Smooth muscle cell (in vitro differentiated cells): ENCODE data around the gene IFNLR1. TPM values are rescaled to one million over a fixed set of nuclear protein-coding genes. Genes with fewer than 3 reads are reported as not detected.

ENCODE experiments used
- DNase-seq: peaks from one replicate; lab custom pipeline; 2025; ENCODE audit not compliant: unreplicated experiment; lab: John Stamatoyannopoulos, UW
- H2AFZ ChIP-seq: fragments of 200-600 bp; sonication (generic); 2 replicates; pipeline ENCODE4 v1.6.0; 2016; ENCODE audit warnings: antibody characterized with exemption, low read depth, mild to moderate bottlenecking
- H3F3A ChIP-seq: fragments of 200-600 bp; sonication (generic); 2 replicates; pipeline ENCODE4 v1.6.0; 2017; ENCODE audit warnings: antibody characterized with exemption, low read depth
- H3K27ac ChIP-seq: fragments of 200-600 bp; sonication (generic); 2 replicates; pipeline ENCODE4 v1.5.1; 2016; ENCODE audit warnings: low read depth, mild to moderate bottlenecking
- H3K27me3 ChIP-seq: fragments of 200-600 bp; sonication (generic); 2 replicates; pipeline ENCODE4 v1.6.1; 2016; ENCODE audit warnings: low read depth, mild to moderate bottlenecking
- H3K36me3 ChIP-seq: fragments of 200-600 bp; sonication (generic); 2 replicates; pipeline ENCODE4 v1.5.1; 2016; ENCODE audit warnings: low read depth
- H3K4me1 ChIP-seq: fragments of 200-600 bp; sonication (generic); 2 replicates; pipeline ENCODE4 v1.5.1; 2016; ENCODE audit warnings: low read depth
- H3K4me2 ChIP-seq: fragments of 200-600 bp; sonication (generic); 2 replicates; pipeline ENCODE4 v1.6.0; 2016; ENCODE audit warnings: mild to moderate bottlenecking
- H3K4me3 ChIP-seq: fragments of 200-600 bp; sonication (generic); 2 replicates; pipeline ENCODE4 v1.5.1; 2016; ENCODE audit warnings: mild to moderate bottlenecking
- H3K79me2 ChIP-seq: fragments of 200-600 bp; sonication (generic); 2 replicates; pipeline ENCODE4 v1.6.0; 2016; ENCODE audit warnings: low read depth, mild to moderate bottlenecking
- H3K9ac ChIP-seq: fragments of 200-600 bp; sonication (generic); 2 replicates; pipeline ENCODE4 v1.6.0; 2016; ENCODE audit warnings: low read depth
- H3K9me3 ChIP-seq: fragments of 200-600 bp; sonication (generic); replicated peaks from 2 replicates; pipeline ENCODE4 v1.5.1; 2016; ENCODE audit warnings: low read depth
- H4K20me1 ChIP-seq: fragments of 200-600 bp; sonication (generic); 2 replicates; pipeline ENCODE4 v1.6.0; 2016; ENCODE audit warnings: low read depth
- WGBS: methylation state at CpG from one replicate; pipeline ENCODE4 v1.1.7; 2016; ENCODE audit warnings: low lambda C conversion rate; 5-methylcytosine and 5-hydroxymethylcytosine counted together
- polyA plus RNA-seq: library from polyadenylated mRNA; unstranded; fragments of >200 nt; fragmentation: Nextera tagmentation; extraction: Ambion mirVana; gene quantifications from 2 replicates; pipeline ENCODE4 v1.2.1, GENCODE V29; 2016
- total RNA-seq: library from RNA; depleted of rRNA; stranded (reverse); fragments of >200 nt; gene quantifications from 2 replicates; pipeline ENCODE4 v1.2.3, GENCODE V29; 2014
- TF ChIP-seq, protein P1 (sequence below): fragments of 200-600 bp; sonication (generic); IDR thresholded peaks from 2 replicates; pipeline ENCODE4 v1.5.1; 2017; ENCODE audit warnings: borderline replicate concordance, mild to moderate bottlenecking, antibody characterized with exemption; ENCODE audit not compliant: insufficient read depth, poor library complexity, severe bottlenecking

Gene IFNLR1
- total and polyA plus RNA-seq, 2 experiments from 2014 or later: 0.25 to 0.67 TPM

DNA sequence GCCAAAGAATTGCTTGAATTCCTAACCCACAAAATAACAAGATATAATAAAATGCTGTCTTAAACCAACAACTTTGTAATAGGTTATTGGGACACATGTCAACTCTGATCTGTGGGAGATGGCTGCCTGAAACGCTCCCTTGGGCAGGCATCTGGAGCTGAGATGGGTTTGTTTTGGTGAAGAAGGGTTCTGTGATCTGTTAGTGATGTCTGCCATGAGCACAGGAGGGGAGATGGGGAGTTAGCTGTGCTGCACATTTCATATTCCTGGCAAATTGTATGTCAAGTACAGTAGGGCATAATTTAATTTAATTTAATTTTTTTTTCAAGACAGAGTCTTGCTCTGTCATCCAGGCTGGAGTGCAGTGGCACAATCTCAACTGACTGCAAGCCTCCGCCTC, 34.2 kb upstream of the IFNLR1 start:
- Histone ChIP-seq H3K4me2 (no peak overlapping the region), H3K36me3 (no peaks in the 10 kb centered on the region), H3K9me3 (no peaks in the 10 kb centered on the region), H3K9ac (no peak overlapping the region), H3F3A (no peaks in the 10 kb centered on the region), H3K4me1 (no peaks in the 10 kb centered on the region), H2AFZ (no peak overlapping the region), H3K4me3 (no peak overlapping the region), H3K27ac (no peak overlapping the region), H3K79me2 (no peaks in the 10 kb centered on the region), H3K27me3 (no peaks in the 10 kb centered on the region), H4K20me1 (no peaks in the 10 kb centered on the region)
- TF ChIP-seq, protein P1, sequence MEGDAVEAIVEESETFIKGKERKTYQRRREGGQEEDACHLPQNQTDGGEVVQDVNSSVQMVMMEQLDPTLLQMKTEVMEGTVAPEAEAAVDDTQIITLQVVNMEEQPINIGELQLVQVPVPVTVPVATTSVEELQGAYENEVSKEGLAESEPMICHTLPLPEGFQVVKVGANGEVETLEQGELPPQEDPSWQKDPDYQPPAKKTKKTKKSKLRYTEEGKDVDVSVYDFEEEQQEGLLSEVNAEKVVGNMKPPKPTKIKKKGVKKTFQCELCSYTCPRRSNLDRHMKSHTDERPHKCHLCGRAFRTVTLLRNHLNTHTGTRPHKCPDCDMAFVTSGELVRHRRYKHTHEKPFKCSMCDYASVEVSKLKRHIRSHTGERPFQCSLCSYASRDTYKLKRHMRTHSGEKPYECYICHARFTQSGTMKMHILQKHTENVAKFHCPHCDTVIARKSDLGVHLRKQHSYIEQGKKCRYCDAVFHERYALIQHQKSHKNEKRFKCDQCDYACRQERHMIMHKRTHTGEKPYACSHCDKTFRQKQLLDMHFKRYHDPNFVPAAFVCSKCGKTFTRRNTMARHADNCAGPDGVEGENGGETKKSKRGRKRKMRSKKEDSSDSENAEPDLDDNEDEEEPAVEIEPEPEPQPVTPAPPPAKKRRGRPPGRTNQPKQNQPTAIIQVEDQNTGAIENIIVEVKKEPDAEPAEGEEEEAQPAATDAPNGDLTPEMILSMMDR: no peak
- DNase-seq: no peak
- 68% methylated on average over 2 of the region's 2 CpGs for WGBS

DNA sequence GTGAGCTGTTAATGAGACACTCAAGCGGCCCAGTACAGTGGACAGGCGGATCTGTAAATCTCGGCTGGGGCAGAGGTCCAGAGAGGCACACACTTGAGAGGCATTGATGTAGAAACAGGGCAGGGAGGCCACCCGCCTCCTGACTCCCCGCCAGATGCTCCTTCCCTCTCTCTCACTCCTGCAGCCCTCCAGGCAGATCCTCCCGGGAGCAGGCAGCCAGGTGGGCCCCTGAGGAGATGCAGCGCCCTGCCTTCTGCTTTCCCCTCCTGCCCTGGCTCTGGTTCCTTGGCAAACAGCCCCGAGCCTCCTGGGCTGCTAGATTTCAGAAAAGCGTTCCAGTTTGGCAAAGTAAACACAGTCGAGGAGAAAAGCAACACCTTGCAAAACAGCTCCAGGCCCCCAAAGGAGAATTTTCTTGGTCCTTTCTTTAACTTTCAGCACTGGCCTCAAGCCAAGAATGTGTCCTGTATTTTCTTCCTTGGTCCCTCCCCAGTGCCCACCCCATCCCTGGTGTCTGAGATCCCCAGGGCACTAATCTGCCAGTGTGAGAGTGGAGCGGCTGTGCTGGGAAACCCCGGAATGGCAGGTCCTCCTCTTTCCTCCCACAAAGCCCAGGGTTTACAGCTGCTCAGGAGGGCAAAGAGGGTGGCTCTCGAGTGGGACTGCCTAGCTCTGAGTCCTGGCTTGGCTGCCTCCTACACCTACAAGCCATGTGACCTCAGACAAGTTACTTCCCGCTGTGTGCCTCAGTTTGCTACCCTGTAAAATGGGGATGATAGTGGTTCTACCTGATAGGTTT, 29.4 kb upstream of the IFNLR1 start:
- H3K27me3 ChIP-seq: peaks cover 17% of the 10 kb centered on the region
- TF ChIP-seq, protein P1: no peak
- no peaks in the 10 kb centered on the region for H3K4me1 ChIP-seq
- no peak for DNase-seq
- no peak overlapping the region for H3K27ac ChIP-seq
- no peaks in the 10 kb centered on the region for H3K79me2 ChIP-seq
- H3K36me3 ChIP-seq: no peaks in the 10 kb centered on the region
- no peak overlapping the region for H3K4me2 ChIP-seq
- H3F3A ChIP-seq: no peaks in the 10 kb centered on the region
- no peaks in the 10 kb centered on the region for H3K9me3 ChIP-seq
- whole genome bisulfite sequencing: 75% methylated on average over 11 of the region's 14 CpGs
- H3K4me3 ChIP-seq: no peak overlapping the region
- H4K20me1 ChIP-seq: no peaks in the 10 kb centered on the region
- H2AFZ ChIP-seq: no peak overlapping the region
- no peak overlapping the region for H3K9ac ChIP-seq

DNA sequence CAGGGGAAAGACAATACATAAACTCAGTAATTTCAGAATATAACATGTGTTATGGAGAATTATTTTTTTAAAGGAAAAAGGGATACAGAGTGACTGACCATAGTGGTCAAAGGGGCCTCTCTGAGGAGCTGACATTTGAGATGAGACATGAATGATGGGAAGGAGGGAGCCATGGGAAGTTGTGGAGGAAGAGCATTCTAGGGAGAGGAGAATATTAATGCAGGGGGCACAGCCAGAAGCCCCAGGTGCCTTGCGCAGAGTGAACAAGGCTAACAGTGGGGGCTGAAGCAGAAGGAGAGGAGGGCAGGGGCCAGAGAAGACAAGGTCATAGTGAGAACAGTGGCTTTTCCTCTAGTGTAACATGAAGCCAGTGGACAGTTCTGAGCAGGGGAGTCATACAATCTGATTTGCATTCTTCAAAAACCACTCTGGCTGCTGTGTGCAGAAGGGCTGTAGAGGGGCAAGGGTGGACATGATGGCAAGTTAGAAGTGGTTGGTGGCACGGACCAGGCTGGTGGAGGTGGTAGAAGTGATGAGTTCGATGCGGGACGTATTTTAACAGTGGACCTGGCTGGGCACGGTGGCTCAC, 28.2 kb upstream of the IFNLR1 start:
- no peak overlapping the region for H2AFZ ChIP-seq
- no peaks in the 10 kb centered on the region for H3K79me2 ChIP-seq
- no peaks in the 10 kb centered on the region for H3K4me1 ChIP-seq
- no peaks in the 10 kb centered on the region for H3K36me3 ChIP-seq
- no peak overlapping the region for H3K27ac ChIP-seq
- H3F3A ChIP-seq: no peaks in the 10 kb centered on the region
- H3K27me3 ChIP-seq: peaks cover 17% of the 10 kb centered on the region
- H3K9me3 ChIP-seq: no peaks in the 10 kb centered on the region
- H4K20me1 ChIP-seq: no peaks in the 10 kb centered on the region
- WGBS: 87% methylated on average over 6 of the region's 6 CpGs
- no peak overlapping the region for H3K9ac ChIP-seq
- no peak overlapping the region for H3K4me3 ChIP-seq
- TF ChIP-seq, protein P1: no peak
- DNase-seq: no peak
- H3K4me2 ChIP-seq: no peak overlapping the region
